Measurements from ENCODE around the gene CDH16. TPM values are rescaled to one million over a fixed set of nuclear protein-coding genes. Genes with fewer than 3 reads are reported as not detected.

CDH16 gene
- total RNA-seq, 1 donor from 2014 or later = not detected

- DNase-seq (ENCODE audit: low read depth) (no peak), FAIRE-seq (no peak)
- peaks cover 6% of the 10 kb centered on the region for H3K36me3 ChIP-seq (ENCODE audit: insufficient read depth, low read length)
- H3K9ac ChIP-seq (ENCODE audit: low read length) = no peak overlapping the region
- no peaks in the 10 kb centered on the region for H3K27me3 ChIP-seq (ENCODE audit: insufficient read depth, low read length)
- H3K4me1 Mint-ChIP-seq (ENCODE audit: low read depth, unreplicated experiment) = peaks cover 13% of the 10 kb centered on the region
- TF ChIP-seq CTCF (IDR thresholded peaks at IDR 0.05; ENCODE audit: insufficient read depth, low read depth, low read length) (no peak), EZH2 (IDR thresholded peaks at IDR 0.05; ENCODE audit: insufficient read depth, low read length) (no peak)
- H3K36me3 Mint-ChIP-seq (ENCODE audit: low read depth, unreplicated experiment) = peaks cover 33% of the 10 kb centered on the region
- no peak overlapping the region for H3K27ac ChIP-seq (ENCODE audit: low read depth, low read length)
- no peaks in the 10 kb centered on the region for H3K9me3 Mint-ChIP-seq (ENCODE audit: unreplicated experiment)
- peak overlapping the region; percentile 99 for H3K4me2 ChIP-seq (ENCODE audit: low read length)
- H3K9me3 ChIP-seq (ENCODE audit: insufficient read depth, low read depth, low read length) = no peaks in the 10 kb centered on the region
- peaks cover 19% of the 10 kb centered on the region for H3K4me1 ChIP-seq (ENCODE audit: insufficient read depth, low read length)
- H3K27me3 Mint-ChIP-seq (ENCODE audit: low read depth, unreplicated experiment) = no peaks in the 10 kb centered on the region
- H3K4me3 ChIP-seq (ENCODE audit: insufficient read depth, low read depth, low read length) = no peak overlapping the region
- H2AFZ ChIP-seq (ENCODE audit: low read depth, low read length) = no peak overlapping the region
- H3K27ac Mint-ChIP-seq (ENCODE audit: unreplicated experiment) = no peak overlapping the region
- H4K20me1 ChIP-seq (ENCODE audit: insufficient read depth, low read length) = peaks cover 82% of the 10 kb centered on the region
- peak overlapping the region; percentile 66 for H3K4me3 Mint-ChIP-seq (ENCODE audit: unreplicated experiment)
- peaks cover 52% of the 10 kb centered on the region for H3K79me2 ChIP-seq (ENCODE audit: insufficient read depth, low read length)
These were observed 18.3 kb upstream of the CDH16 start for GRCh38 chr16:66936889-66937554.

GRCh38 chr16:66936462-66936861, 17.8 kb upstream of the CDH16 start:
- H2AFZ ChIP-seq (ENCODE audit: low read depth, low read length) = no peak overlapping the region
- H3K4me3 ChIP-seq (ENCODE audit: insufficient read depth, low read depth, low read length) = no peak overlapping the region
- no peaks in the 10 kb centered on the region for H3K9me3 ChIP-seq (ENCODE audit: insufficient read depth, low read depth, low read length)
- no peak overlapping the region for H3K27ac ChIP-seq (ENCODE audit: low read depth, low read length)
- Mint-ChIP-seq H3K27ac (ENCODE audit: unreplicated experiment) (no peak overlapping the region), H3K4me1 (ENCODE audit: low read depth, unreplicated experiment) (peaks cover 13% of the 10 kb centered on the region), H3K4me3 (ENCODE audit: unreplicated experiment) (peak overlapping the region; percentile 34), H3K36me3 (ENCODE audit: low read depth, unreplicated experiment) (peaks cover 29% of the 10 kb centered on the region), H3K27me3 (ENCODE audit: low read depth, unreplicated experiment) (no peaks in the 10 kb centered on the region), H3K9me3 (ENCODE audit: unreplicated experiment) (no peaks in the 10 kb centered on the region)
- TF ChIP-seq CTCF (IDR thresholded peaks at IDR 0.05; ENCODE audit: insufficient read depth, low read depth, low read length) (no peak), EZH2 (IDR thresholded peaks at IDR 0.05; ENCODE audit: insufficient read depth, low read length) (no peak)
- FAIRE-seq (no peak), DNase-seq (ENCODE audit: low read depth) (no peak)
- no peaks in the 10 kb centered on the region for H3K27me3 ChIP-seq (ENCODE audit: insufficient read depth, low read length)
- peak overlapping the region; percentile 95 for H3K9ac ChIP-seq (ENCODE audit: low read length)
- H3K79me2 ChIP-seq (ENCODE audit: insufficient read depth, low read length) = peaks cover 52% of the 10 kb centered on the region
- H3K4me2 ChIP-seq (ENCODE audit: low read length) = peak overlapping the region; percentile 99
- peaks cover 19% of the 10 kb centered on the region for H3K4me1 ChIP-seq (ENCODE audit: insufficient read depth, low read length)
- peaks cover 5% of the 10 kb centered on the region for H3K36me3 ChIP-seq (ENCODE audit: insufficient read depth, low read length)
- peaks cover 87% of the 10 kb centered on the region for H4K20me1 ChIP-seq (ENCODE audit: insufficient read depth, low read length)
